HG02623 (cell line): ENCODE results near the gene OVOL2.
"Not testable (repeated sequence)": the region's sequence is repeated elsewhere in the genome, so short reads cannot be mapped to it uniquely, and the experiment has no call there.

Experiments used
- ATAC-seq: cut with Tn5 transposase; IDR thresholded peaks from one replicate; pipeline ENCODE4 v1.9.1; 2021; ENCODE audit warnings: moderate library complexity; ENCODE audit not compliant: unreplicated experiment

The OVOL2 gene

DNA sequence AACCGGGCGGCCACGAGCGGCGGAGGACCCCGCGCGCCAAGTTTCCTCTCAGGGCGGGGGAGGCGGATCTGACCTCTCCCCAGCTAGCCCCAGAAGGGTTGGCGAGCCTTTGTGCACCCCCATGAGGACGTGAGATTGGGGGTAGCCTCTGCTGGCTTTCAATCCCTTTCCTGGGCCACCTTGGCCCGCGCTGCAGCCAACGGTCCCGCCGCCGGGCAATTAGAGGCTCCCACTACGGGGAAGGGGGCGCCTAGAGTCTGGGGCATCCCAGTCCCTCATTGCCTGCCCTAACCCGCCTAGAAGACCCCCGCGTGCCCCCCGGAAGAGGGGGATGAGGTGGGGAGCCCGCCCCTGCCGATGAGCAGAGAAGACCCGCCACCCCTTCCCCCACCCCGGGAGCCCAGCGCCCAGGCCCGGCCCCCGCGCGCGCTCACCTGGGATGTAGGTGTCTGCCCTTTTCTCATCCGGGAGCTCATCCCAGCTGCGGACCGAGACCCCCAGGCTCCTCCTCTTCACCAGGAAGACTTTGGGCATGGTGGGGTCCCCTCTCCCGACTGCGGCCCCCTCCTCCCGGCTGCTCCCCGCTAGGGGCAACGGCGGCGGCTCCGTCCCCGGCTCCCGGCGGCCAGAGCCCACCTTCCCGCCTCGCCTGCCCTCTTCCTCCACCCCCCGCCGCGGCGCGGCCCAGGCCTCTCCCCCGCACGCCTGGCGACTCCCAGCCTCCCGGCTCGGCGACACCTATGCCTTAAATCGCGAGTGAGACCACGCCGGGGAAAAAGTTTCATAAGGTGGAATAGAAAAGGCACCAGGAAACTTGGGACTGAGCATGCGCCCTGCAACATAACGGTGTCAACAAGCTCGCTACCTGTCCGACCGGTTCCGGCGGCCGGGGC is at the start of gene OVOL2:
OVOL2 (minus strand) TSS at position 816 of the 893 bp plus-strand sequence; CDS start at position 534, 282 bp downstream.
- no peak for ATAC-seq

DNA sequence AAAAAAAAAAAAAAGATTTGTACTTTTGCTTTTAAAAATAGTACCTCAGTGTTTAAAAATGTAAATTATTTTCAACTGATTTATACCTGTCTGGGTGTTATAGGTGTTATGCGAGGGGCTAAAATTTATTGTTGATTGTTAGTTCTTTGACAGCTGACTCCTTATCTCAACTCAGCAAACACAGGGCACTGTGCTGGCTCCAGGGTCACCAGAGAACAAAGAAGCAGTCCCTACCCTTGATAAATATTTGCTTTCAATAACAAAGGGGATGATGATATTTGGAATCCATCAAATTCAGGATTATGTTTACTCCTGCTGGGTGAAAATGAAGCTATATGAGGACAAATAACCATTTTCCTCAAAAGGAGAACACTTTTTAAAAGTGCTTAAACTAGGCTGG is 45.8 kb upstream of the OVOL2 start:
- no peak for ATAC-seq

DNA sequence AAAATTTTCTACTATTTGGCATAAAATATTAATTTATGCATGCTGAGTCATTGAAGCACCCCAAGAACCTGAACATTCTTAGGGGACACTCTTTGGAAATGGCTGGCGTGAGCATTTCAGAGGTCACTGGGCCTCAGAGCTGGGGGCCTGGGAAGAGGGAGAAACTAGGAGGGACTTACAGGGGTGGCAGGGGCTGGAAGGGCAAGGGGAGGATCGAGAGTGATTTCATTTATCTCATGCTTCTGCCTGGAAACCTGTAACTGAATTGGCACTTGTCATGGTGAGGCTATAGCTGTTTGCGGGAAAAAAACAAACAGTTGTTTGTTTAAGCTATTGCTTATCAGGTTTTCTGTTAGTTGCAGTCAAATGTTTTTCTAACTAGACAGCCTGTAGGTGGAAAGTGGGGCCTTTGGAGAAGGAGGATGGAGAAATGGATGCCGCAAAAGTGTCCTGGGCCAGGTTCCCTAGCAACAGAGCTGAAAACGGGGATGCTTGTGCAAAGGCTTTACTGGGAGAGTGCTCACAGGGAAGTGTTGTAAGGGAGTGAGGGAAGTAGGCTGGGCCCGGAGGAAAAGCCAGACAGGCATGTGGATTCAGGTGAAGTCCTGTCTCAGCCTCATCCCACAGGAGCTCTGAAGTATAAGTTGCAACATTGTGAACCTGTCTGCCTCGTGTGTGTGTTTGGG is 43.6 kb upstream of the OVOL2 start:
- ATAC-seq, result no peak

DNA sequence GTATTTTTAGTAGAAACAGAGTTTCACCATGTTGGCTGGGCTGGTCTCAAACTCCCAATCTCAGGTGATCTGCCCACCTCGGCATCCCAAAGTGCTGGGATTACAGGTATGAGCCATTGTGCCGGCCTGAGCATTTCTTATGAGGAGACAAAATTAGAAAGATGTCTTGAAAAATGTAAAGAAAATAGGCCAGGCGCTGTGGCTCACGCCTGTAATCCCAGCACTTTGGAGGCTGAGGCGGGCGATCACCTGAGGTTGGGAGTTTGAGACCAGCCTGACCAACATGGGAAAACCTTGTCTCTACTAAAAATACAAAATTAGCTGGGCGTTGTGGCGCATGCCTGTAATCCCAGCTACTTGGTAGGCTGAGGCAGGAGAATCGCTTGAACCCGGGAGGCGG is 42.9 kb upstream of the OVOL2 start:
- not testable (repeated sequence) for ATAC-seq

DNA sequence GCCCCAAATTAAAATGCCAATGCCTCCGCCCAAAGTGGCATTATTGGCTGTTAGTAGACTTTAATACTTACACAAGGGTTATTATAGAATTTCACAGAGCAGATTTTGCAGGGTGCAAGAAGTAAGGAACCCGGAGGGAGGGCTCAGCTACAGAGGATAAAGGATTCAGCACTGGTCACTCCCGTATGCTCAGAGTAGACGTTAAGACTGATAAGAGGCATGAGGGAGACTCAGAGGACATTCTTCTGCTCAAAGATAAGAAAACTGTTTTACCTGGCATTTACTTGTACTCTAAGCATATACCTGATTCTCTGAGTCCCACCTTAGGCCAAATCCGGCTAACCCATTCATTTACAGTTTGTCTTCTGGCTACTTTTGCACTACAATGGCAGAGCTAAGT is 36.5 kb upstream of the OVOL2 start:
- no peak for ATAC-seq

DNA sequence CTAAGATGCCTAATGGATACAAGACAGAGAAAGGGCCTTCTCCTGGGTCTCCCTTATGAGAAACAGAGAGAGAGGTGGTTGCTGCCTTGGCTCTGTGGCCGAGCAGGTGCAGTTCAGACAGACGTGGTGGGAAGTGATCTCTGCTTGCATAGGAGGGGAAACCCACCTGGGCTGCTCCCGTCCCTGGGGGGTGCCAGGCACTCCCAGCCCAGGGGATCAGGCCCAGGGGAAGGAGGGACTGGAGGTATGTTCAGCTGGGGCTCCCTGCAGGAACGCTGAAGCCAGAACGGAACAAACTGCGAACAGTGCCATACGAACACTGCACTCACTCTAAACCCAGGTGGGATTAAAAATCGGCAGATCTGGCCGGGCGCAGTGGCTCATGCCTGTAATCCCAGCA is 35.7 kb upstream of the OVOL2 start:
- ATAC-seq, result no peak

DNA sequence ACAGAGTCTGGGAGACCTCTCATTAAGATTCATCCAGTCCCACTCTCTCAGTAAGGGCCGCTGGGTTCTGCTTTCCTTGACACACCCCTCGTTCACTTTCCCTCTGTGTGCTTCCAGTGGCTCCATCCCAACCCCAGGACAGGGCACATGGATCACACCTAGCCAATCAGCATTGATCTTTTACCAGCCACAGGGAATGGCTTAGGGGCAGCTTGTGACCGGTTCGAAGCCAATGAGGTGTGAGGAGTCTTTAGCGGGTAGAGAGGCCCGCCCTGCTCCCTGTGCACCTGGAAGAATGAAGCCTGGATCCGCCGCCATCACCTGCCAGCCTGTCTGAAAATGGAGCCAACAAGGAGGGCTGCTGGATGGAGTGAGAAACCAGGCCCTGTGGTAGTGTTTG is 35.2 kb upstream of the OVOL2 start:
- ATAC-seq, result no peak

DNA sequence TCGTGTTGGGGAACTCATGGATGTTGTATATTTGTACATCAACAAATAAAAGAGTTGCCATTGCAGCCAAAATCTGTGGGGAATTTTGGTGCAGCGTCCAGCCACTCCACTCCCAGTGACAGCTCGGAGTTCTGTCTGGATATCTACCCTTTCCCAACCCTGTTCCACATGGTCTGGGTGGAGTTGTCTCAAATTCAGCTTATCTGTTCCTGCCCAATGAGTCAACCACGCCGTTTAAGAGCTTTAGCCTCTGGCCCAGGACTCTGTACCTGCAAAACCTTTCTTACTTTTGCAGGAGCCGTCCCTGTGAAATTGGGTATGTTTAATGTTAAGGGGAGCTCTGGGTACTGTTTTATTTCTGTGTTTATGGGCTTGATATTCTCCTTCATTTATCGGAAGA is 33.9 kb upstream of the OVOL2 start:
- no peak for ATAC-seq

DNA sequence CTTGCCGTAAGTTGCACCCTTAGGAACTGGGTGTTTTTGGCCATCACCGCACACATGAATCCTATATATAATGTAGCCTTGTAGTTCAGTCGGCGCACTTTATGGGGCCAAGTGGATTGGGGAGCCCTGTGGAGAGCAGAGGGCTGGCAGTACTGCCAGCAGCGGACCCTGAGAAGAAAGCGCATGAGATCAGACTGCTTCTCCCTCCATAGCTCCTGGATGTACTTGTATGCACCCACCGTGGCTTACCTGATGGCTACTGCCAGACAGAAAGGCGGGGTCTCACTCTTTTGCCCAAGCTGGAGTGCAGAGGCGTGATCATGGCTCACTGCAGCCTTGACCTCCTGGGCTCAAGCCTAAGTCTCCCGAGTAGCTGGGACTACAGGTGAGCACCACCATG is 32.8 kb upstream of the OVOL2 start:
- ATAC-seq, result no peak

DNA sequence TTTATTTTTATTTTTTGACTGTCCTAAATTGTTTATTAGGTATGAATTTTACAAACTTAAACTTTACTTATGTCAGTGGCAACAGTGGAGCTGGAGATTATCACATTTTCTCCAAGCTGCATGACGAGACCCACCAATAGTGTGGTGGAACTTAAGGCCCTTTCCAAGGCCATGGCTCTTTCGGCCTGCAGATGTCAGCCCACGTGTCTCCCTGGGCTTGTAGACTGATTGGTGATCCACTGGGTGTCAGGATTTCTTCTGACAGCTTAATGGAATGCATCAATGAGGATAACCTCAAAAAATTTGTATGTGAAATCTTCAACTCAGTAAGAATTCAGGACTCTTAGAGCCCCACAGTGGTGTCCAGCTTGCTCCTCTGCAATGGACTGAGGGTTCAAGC is 32.3 kb upstream of the OVOL2 start:
- no peak for ATAC-seq

DNA sequence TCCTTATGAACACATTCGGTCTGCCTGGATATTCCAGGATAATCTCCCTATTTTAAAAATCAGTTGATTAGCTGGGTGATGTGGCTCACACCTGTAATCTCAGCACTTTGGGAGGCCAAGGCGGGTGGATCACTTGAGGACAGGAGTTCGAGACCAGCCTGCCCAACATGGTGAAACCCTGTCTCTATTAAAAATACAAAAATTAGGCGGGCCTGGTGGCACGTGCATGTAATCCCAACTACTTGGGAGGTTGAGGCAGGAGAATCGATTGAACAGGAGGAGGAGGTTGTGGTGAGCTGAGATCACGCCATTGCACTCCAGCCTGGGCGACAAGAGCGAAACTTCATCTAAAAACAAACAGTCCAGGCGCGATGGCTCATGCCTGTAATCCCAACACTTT is 31.1 kb upstream of the OVOL2 start:
- not testable (repeated sequence) for ATAC-seq

DNA sequence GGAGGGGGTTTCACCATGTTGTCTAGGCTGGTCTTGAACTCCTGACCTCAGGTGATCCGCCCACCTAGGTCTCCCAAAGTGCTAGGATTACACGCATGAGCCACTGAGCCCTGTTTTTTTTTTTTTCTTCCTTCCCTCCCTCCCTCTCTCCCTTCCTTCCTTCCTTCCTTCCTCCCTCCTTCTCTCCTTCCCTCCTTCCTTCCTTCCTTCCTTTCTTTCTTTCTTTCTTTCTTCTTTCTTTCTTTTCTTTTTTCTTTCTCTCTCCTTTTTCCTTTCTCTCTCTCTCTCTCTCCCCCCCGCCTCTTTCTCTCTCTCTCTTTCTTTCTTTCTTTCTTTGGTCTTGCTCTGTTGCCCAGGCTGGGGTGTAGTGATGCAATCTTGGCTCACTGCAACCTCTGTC is 30.6 kb upstream of the OVOL2 start:
- not testable (repeated sequence) for ATAC-seq

DNA sequence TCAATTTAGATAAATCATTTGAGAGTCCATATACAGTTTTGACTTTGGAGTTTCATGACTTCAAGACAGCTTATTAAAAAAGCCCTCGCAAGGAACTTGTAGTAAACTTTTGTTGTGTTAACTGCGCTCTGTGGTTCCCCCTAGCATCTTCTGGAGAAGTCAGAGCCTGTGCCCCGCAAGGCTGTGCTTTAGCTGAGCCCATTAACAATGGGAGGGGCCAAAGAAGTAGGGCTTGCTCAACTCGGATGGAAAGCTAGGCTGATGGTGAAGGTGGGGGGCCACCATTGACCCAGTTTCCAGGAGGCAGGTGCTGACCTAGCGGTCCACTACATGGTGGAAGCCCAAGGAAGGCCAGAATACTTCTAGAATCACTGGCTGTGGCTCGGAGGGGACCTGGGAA is 29.3 kb upstream of the OVOL2 start:
- no peak for ATAC-seq

DNA sequence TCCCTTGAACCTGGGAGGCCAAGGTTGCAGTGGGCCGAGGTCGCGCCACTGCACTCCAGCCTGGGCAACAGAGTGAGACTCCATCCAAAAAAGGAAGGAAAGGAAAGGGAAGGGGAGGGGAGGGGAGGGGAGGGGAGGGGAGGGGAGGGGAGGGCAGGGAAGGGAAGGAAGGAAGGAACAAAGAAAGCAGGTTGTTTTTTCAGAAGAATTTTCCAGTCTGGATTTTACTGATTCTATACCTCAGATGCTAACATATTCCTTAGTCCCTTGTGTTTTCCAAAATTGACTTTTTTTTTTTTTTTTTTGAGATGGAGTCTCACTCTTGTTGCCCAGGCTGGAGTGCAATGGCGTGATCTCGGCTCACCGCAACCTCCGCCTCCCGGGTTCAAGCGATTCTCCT is 23.1 kb upstream of the OVOL2 start:
- not testable (repeated sequence) for ATAC-seq

DNA sequence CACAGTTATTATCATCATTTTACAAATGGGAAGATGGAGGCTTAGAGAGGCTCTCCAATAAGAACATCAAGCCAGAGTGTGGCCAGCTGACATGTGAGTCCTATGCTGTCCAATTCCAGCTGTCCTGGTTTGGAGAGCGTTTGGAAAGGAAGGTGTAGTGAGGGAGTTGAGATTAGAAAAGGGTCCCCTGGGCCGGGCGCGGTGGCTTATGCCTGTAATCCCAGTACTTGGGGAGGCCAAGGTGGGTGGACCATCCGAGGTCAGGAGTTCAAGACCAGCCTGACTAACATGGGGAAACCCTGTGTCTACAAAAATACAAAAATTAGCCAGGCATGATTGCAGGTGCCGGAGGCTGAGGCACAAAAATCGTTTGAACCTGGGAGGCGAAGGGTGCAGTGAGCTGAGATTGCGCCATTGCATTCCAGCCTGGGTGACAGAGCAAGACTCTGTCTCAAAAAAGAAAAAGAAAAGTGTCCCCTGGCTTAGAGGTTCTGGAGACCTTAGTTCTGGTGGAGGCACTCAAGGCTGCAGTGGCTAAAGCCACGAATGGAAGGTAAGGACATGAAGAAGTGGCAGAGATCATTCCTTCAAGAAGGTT is 22.1 kb upstream of the OVOL2 start:
- ATAC-seq, result no peak

DNA sequence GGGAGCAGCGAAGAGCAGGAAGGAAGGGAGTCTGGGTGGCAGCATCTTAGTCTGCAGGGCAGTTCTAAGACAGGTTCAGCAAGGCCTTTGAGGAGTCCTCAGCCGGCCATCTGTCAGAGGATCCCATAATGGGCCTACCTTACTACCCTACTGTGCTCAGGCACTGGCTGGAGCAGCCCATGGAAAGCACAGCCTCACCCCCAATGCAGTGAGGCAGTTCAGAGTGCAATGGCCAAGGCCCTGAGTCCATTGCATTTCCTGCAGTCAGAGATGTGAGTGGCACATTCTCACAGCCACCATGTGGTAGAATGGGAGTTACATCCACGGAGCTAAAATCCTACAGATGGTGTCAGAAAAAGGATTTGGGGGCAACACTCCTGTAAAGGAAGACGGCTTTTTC is 19.4 kb upstream of the OVOL2 start:
- no peak for ATAC-seq

DNA sequence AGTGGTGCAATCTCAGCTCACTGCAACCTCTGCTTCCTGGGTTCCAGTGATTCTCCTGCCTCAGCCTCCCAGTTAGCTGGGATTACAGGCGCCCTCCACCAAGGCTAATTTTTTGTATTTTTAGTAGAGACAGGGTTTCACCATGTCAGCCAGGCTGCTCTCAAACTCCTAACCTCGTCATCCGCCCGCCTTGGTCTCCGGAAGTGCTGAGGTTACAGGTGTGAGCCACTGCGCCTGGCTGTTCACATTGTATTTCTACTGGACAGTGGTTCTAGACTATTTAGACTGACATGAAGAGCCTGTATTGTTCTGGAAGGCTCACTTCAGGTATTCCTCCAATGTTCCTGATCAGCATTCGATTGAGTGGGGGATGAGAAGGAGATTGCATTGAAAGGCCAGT is 14.8 kb upstream of the OVOL2 start:
- no peak for ATAC-seq

DNA sequence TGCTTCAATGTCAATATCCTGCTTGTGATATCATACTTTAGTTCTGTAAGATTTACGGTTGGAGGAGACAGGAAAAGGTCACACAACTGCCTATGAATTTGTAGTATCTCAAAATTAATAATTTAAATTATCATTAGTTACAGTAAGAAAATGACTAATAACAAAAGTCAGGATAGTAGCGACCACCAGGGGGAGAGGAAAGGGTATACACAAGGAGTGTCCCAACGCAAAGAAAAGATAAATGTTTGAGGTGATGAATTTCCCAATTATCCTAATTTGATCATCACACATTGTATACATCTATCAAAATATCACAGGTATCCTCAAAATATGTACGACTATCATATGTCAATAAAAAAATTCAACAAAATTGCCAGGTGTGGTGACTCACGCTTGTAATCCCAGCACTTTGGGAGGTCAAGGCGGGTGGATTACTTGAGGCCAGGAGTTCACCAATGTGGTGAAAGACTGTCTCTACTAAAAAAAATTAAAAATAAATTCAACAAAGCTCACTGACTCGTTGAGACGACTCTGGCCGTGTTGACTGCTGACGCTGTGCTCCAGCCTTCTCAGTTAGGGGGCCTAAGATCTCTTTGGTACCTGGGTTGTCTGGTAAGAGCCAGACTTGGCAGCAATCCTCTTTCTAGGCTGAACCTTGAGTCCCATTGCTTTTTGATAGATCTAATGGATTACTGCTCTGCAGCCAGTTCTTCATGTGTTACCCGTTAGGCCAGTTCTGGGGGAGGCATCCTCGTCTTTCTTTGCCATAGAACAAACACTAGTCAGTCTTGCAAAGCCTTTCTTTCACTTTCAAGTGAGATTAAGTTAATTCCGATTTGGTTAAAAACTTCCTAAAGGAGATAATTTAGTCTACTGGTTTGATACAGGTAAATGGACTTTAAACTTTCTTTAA is 9.0 kb upstream of the OVOL2 start:
- no peak for ATAC-seq

DNA sequence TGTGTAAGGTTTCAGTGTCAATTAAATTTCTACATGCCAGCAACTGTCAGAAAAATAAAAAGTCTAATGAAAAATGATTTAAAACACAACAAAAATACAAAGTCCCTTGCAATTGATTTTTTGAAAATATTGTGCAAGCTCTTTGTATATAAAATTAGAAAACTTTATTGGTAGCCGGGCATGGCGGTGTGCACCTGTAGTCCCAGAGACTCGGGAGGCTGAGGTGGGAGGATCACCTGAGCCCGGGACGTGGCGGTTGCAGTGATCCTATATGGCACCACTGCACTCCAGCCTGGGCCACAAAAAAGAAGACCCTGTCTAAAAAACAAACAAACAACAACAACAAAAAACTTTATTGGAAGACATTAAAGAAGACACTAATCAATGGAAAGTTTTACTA is 6.0 kb upstream of the OVOL2 start:
- no peak for ATAC-seq

DNA sequence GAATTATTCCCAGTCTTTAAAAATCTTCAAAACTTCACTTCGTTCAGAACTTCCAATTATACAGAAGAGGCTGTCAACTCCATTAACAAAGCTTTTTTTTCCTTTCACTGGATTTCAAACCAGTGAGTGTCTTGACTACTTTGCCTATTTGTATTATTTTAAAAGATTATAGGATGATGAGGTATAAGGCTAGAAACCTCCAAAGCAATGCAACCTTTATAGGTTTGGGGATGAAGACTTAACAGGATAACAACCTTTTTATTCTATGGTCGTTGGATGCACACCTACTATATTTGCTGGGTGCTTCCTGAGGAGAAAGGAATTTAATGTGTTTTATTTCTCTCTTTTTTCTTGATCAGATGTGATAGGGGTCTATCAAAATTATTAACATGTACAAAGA is 1.9 kb upstream of the OVOL2 start:
- no peak for ATAC-seq
